Measurements from ENCODE around the gene FAM234A. TPM values are rescaled to one million over a fixed set of nuclear protein-coding genes. Genes with fewer than 3 reads are reported as not detected.

The FAM234A gene
- polyA plus RNA-seq, 1 experiment, result 42.7 TPM

DNA sequence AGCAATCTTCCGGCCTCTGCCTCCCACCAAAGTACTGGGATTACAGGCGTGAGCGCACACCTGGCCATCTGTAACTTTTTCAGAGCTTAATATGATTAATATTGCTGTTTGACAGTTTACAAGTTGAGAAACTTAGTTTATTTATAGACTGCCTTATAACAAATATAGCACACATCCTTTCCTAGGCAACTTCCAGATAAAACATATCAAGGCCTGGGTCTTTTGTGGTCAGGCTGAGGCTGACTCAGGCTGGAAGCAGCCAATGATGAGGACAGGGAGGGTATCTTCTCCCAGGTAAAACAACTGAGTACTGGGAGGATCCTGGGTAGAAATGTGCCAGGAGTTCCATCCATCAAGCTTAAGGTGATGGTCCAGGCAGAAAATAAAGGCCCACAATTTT lies 21.6 kb upstream of the FAM234A start:
- TF ChIP-seq, protein P1, sequence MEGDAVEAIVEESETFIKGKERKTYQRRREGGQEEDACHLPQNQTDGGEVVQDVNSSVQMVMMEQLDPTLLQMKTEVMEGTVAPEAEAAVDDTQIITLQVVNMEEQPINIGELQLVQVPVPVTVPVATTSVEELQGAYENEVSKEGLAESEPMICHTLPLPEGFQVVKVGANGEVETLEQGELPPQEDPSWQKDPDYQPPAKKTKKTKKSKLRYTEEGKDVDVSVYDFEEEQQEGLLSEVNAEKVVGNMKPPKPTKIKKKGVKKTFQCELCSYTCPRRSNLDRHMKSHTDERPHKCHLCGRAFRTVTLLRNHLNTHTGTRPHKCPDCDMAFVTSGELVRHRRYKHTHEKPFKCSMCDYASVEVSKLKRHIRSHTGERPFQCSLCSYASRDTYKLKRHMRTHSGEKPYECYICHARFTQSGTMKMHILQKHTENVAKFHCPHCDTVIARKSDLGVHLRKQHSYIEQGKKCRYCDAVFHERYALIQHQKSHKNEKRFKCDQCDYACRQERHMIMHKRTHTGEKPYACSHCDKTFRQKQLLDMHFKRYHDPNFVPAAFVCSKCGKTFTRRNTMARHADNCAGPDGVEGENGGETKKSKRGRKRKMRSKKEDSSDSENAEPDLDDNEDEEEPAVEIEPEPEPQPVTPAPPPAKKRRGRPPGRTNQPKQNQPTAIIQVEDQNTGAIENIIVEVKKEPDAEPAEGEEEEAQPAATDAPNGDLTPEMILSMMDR (IDR thresholded peaks at IDR 0.05; ENCODE audit: low read depth, low read length), result no peak
- H3K4me3 ChIP-seq (ENCODE audit: low read depth, low read length), result no peak overlapping the region
- no peaks in the 10 kb centered on the region for H3K9me3 ChIP-seq (ENCODE audit: control insufficient read depth, insufficient read depth, low read length)
- no peak for DNase-seq (ENCODE audit: low read depth, low spot score)
- POLR2A ChIA-PET, result no interaction called here
- H3K27me3 ChIP-seq (ENCODE audit: control insufficient read depth, insufficient read depth, low read length), result no peaks in the 10 kb centered on the region
- CTCF ChIA-PET, result interaction anchor here (1.2 kb wide), 1 partner anchor 15 kb away, joined by 4 read pairs; no protein-coding TSS in a partner anchor
- H3K27ac ChIP-seq (ENCODE audit: low read depth, low read length), result no peak overlapping the region

DNA sequence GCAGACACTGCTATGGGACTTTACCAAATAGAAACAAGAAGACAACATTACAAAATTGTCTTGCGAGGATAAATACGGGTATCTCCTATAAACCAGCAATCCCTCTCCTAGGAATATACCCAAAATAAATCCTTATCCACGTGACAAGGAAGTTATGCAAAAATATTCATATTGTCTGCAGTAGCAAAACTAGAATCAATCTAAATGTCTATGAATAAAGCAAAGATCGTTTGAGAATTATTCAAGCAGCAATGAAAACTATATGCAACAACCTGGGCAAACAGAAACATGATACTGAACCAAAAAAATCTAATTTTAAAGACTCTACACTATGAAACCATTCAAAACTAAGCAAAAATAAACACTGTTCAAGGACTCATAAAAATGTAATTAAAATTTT lies 14.6 kb upstream of the FAM234A start:
- Histone ChIP-seq H3K9me3 (ENCODE audit: control insufficient read depth, insufficient read depth, low read length) (no peaks in the 10 kb centered on the region), H3K4me3 (ENCODE audit: low read depth, low read length) (no peak overlapping the region), H3K27me3 (ENCODE audit: control insufficient read depth, insufficient read depth, low read length) (no peaks in the 10 kb centered on the region), H3K27ac (ENCODE audit: low read depth, low read length) (no peak overlapping the region)
- no peak for DNase-seq (ENCODE audit: low read depth, low spot score)
- TF ChIP-seq, protein P1 (IDR thresholded peaks at IDR 0.05; ENCODE audit: low read depth, low read length), result no peak
- POLR2A ChIA-PET, result no interaction called here
- CTCF ChIA-PET, result interaction anchor here (0.5 to 1.1 kb wide), 2 partner anchors 9 to 43 kb away, joined by 3 to 7 read pairs; no protein-coding TSS in a partner anchor

DNA sequence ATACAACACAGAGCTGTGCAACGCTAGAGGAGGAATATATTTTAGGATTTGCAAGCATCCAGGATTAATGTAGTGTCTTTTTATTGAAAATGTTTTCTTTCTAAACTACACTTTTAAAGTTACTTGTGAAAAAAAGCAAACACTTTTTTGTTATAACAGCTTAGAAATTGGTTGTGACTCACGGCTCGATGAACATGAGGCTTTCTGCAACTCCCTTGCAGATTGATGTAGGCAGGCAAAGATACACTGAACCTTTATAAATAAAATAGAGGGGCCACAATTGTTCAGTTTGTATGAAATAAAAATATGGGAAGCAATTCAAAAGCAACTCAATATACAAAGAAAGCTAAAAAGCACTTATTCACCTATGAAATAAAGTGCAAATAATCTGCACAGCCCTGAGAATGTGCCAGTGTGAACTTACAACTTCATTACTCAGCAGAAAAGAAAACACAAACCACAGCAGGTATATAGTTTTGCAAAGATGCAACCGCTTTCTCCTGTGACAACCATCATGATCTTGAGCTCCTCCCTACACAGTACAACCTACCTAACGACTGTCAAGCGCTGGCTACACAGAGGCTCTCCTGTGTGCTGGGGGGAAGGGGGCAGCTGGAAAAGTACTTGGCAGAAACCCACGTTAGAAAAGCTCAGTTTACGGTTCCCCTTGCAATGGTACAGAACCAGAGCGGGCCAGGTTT lies 6.3 kb upstream of the FAM234A start:
- ChIA-PET POLR2A (interaction anchor here (0.6 to 1.4 kb wide), 5 partner anchors 9 to 137 kb away, joined by 3 to 6 read pairs (median 3); no protein-coding TSS in a partner anchor), CTCF (interaction anchor here (0.6 to 2.4 kb wide), 7 partner anchors 9 to 159 kb away, joined by 3 to 13 read pairs (median 5); partner anchors contain the start of gene AXIN1)
- TF ChIP-seq, protein P1 (IDR thresholded peaks at IDR 0.05; ENCODE audit: low read depth, low read length), result no peak

DNA sequence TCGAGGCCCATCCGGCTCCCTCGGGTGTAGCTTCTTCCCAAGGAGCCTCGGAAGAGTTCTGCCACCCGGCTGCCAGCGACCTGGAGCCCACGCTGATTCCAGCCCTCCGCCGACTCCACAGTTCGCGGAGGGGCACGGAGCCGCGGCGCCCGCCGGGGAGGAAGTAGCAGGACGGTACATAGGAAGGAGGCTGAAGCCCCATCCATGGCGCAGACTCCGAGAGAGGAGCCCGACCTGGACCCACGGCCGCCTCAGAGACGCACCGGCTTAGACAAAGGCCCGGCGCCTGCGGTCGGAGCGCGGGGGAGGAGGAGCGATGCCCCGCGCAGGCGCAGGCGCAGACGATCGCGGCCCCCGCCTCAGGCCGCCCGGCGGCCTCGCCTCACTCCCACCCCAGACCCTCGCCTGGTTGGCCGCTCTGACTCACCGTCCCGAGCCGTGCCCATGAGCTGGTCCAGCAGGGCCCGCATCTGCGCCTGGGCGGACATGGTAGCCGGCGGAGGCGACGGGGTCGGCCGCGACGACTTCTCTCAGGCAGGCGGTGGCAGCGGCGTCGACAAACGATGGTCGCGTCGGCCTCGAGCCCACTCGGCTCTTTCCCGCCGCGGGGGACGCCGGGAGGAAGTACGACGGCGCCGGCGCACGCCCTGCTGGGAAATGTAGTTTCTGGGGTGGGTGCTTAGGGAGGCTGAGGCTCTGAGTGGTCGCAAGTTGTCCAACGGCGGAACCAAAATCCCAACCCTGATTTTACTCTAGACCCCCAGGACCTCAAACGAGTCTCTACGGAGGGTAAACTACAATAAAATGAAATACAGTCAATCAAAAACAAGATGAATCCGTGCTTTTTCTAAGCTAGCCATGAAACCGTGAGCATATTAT lies 5.5 kb upstream of the FAM234A start, which contains the start of gene LUC7L:
Gene LUC7L, minus strand, starts transcription at position 598 of the 879 bp plus-strand sequence. Its CDS starts 110 bp downstream, at position 488.
- Histone ChIP-seq H3K27me3 (ENCODE audit: control insufficient read depth, insufficient read depth, low read length) (no peaks in the 10 kb centered on the region), H3K27ac (ENCODE audit: low read depth, low read length) (peak within 1 kb of the TSS; percentile 96), H3K9me3 (ENCODE audit: control insufficient read depth, insufficient read depth, low read length) (no peaks in the 10 kb centered on the region; the same call in 1 of the 2 replicates), H3K4me3 (ENCODE audit: low read depth, low read length) (peak within 1 kb of the TSS; percentile 94)
- ChIA-PET POLR2A (interaction anchor here (0.6 to 1.4 kb wide), 5 partner anchors 10 to 136 kb away, joined by 3 to 4 read pairs (median 3); no protein-coding TSS in a partner anchor), CTCF (interaction anchor here (0.6 to 2.4 kb wide), 8 partner anchors 10 to 158 kb away, joined by 3 to 13 read pairs (median 4); partner anchors contain the start of gene AXIN1)
- peak; percentile 45 for DNase-seq (ENCODE audit: low read depth, low spot score)
- TF ChIP-seq, protein P1 (IDR thresholded peaks at IDR 0.05; ENCODE audit: low read depth, low read length), result no peak

More for the DNA sequence above, 6.3 kb upstream of the FAM234A start:
- no peaks in the 10 kb centered on the region for H3K27me3 ChIP-seq (ENCODE audit: control insufficient read depth, insufficient read depth, low read length)
- H3K27ac ChIP-seq (ENCODE audit: low read depth, low read length), result peak overlapping the region; percentile 96
- H3K4me3 ChIP-seq (ENCODE audit: low read depth, low read length), result peak overlapping the region; percentile 94
- no peak for DNase-seq (ENCODE audit: low read depth, low spot score)
- no peaks in the 10 kb centered on the region; the same call in 1 of the 2 replicates for H3K9me3 ChIP-seq (ENCODE audit: control insufficient read depth, insufficient read depth, low read length)

Data from AG04450 (cell line).